ENCODE data around the gene PCDH9.

The PCDH9 gene

GRCh38 chr13:66519259-66519658 lies 710.9 kb downstream of the PCDH9 start:
- TF ChIP-seq TAF1 (IDR thresholded peaks at IDR 0.05; ENCODE audit: borderline replicate concordance, insufficient read depth, low read length) (0 out of 2 replicates have a peak, but pooled peaks have one; percentile 20), POLR2AphosphoS5 (IDR thresholded peaks at IDR 0.05; ENCODE audit: low read depth, low read length) (no peak), SIN3A (IDR thresholded peaks at IDR 0.05; ENCODE audit: borderline replicate concordance, insufficient read depth, low read length) (no peak)

GRCh38 chr13:66518068-66518467 lies 712.1 kb downstream of the PCDH9 start:
- TF ChIP-seq SIN3A (IDR thresholded peaks at IDR 0.05; ENCODE audit: borderline replicate concordance, insufficient read depth, low read length) (no peak), POLR2AphosphoS5 (IDR thresholded peaks at IDR 0.05; ENCODE audit: low read depth, low read length) (no peak), REST (IDR thresholded peaks at IDR 0.05; ENCODE audit: insufficient read depth in 1 of 2, low read depth in 2 of 2, low read length in 2 of 2) (no peak), TAF1 (IDR thresholded peaks at IDR 0.05; ENCODE audit: borderline replicate concordance, insufficient read depth, low read length) (no peak), FOXP2 (optimal IDR thresholded peaks at IDR 0.05; ENCODE audit: borderline replicate concordance, extremely low read depth, extremely low read length, insufficient read depth) (no peak)

- TF ChIP-seq TAF1 (IDR thresholded peaks at IDR 0.05; ENCODE audit: borderline replicate concordance, insufficient read depth, low read length) = no peak
These were observed 716.4 kb downstream of the PCDH9 start for GRCh38 chr13:66513728-66514127.

DNA sequence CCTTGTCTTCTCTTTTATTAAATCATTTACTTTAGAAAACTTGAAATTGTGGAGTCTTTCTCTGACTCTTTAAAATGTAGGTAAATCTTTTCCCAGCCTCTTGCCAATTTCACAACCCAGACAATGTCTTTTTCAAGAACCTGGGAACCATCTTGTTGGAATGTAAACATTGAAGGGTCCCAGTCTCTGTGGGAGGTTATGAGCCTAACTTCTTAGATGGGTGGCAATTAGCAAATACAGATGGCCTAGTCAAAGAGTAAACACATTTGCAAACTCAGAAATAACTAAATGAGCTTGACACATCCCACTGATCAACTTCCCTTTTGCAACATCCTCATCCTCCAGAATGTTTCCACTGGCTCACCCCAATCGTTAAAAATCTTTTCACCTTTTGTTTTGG lies 721.0 kb downstream of the PCDH9 start:
- no peak for TF ChIP-seq POLR2AphosphoS5 (IDR thresholded peaks at IDR 0.05; ENCODE audit: low read depth, low read length)
- TF ChIP-seq TAF1 (IDR thresholded peaks at IDR 0.05; ENCODE audit: borderline replicate concordance, insufficient read depth, low read length) = no peak
- no peak for TF ChIP-seq SIN3A (IDR thresholded peaks at IDR 0.05; ENCODE audit: borderline replicate concordance, insufficient read depth, low read length)
- no peak for TF ChIP-seq REST (IDR thresholded peaks at IDR 0.05; ENCODE audit: insufficient read depth in 1 of 2, low read depth in 2 of 2, low read length in 2 of 2)
- TF ChIP-seq FOXP2 (optimal IDR thresholded peaks at IDR 0.05; ENCODE audit: borderline replicate concordance, extremely low read depth, extremely low read length, insufficient read depth) = no peak

DNA sequence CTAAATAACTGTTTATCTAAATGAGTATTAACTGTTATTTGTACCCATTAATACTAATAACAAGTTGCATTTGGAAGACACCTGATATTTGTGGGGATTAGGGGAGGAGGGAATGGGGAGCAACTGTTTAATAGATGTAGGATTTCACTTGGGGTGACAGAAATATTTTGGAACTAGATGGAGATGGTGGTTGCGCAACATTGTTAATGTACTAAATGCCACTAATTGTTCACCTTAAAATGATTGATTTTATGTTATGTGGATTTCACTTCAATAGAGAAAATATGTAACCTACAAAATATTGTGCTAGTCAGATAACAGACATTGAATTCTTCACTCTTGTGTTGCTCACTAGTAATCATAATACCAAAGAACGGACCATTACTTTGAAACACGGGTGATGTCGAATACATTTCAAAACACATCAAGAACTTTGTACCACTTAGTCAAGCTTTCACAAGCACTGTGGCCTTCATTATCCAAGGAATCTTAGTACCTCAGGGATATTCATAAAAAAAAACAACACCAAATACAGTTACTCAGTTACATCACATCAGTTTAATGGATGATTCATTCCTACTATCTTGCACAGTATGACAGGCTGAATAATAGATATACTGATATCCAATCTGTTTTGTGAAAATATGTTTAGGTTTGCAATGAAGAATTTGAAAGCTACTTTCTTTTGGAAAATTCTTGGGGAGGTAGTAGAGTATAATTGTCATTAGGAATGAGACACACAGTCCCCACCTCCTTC lies 721.8 kb downstream of the PCDH9 start:
- TF ChIP-seq SIN3A (IDR thresholded peaks at IDR 0.05; ENCODE audit: borderline replicate concordance, insufficient read depth, low read length) = no peak
- TF ChIP-seq REST (IDR thresholded peaks at IDR 0.05; ENCODE audit: insufficient read depth in 1 of 2, low read depth in 2 of 2, low read length in 2 of 2) = no peak
- no peak for TF ChIP-seq TAF1 (IDR thresholded peaks at IDR 0.05; ENCODE audit: borderline replicate concordance, insufficient read depth, low read length)
- TF ChIP-seq FOXP2 (optimal IDR thresholded peaks at IDR 0.05; ENCODE audit: borderline replicate concordance, extremely low read depth, extremely low read length, insufficient read depth) = no peak
- TF ChIP-seq POLR2AphosphoS5 (IDR thresholded peaks at IDR 0.05; ENCODE audit: low read depth, low read length) = no peak

GRCh38 chr13:66506979-66507378 lies 723.2 kb downstream of the PCDH9 start:
- TF ChIP-seq SIN3A (IDR thresholded peaks at IDR 0.05; ENCODE audit: borderline replicate concordance, insufficient read depth, low read length) (no peak), FOXP2 (optimal IDR thresholded peaks at IDR 0.05; ENCODE audit: borderline replicate concordance, extremely low read depth, extremely low read length, insufficient read depth) (no peak), REST (IDR thresholded peaks at IDR 0.05; ENCODE audit: insufficient read depth in 1 of 2, low read depth in 2 of 2, low read length in 2 of 2) (no peak), TAF1 (IDR thresholded peaks at IDR 0.05; ENCODE audit: borderline replicate concordance, insufficient read depth, low read length) (no peak), POLR2AphosphoS5 (IDR thresholded peaks at IDR 0.05; ENCODE audit: low read depth, low read length) (no peak)
